HepG2 (cell line): ENCODE data around the gene YTHDF1. TPM values are rescaled to one million over a fixed set of nuclear protein-coding genes. Genes with fewer than 3 reads are reported as not detected.

Source experiments
- ATAC-seq: fragments of 200-7000 bp; cut with Tn5 transposase; 3 replicates; pipeline ENCODE4 v1.9.1; 2020; ENCODE audit warnings: mild to moderate bottlenecking, moderate library complexity
- BruUV-seq: library from RNA; stranded (reverse); fragments of 400-500 nt; replicated peaks from 2 replicates; lab custom pipeline; 2021; lab: Mats Ljungman, UMichigan
- CTCF ChIA-PET: fragments of 300-600 bp; formaldehyde crosslinking; extraction: SDS; loops from one replicate; lab custom pipeline; 2021; ENCODE audit warnings: low total read pairs, inconsistent platforms, low intra/inter-chr PET ratio; lab: Yijun Ruan, JAX
- POLR2A ChIA-PET: fragments of 350-600 bp; sonication (Branson Sonifier 250); formaldehyde crosslinking; loops from one replicate; lab custom pipeline; 2020; ENCODE audit warnings: antibody characterized with exemption, inconsistent platforms; lab: Yijun Ruan, JAX
- DNase-seq: peaks from one replicate; pipeline ENCODE4 v3.0.0-alpha.2; 2015; ENCODE audit warnings: low spot score
- FAIRE-seq: peaks from 3 replicates; lab custom pipeline; 2011; peaks lifted over from hg19 to GRCh38; lab: Jason Lieb, UNC
- H2AFZ ChIP-seq: one replicate; pipeline ENCODE4 v1.6.1; 2011; ENCODE audit warnings: low read length, inconsistent platforms
- H3K27ac ChIP-seq: fragments of 300-600 bp; 3 replicates; pipeline ENCODE4 v1.8.0; 2011; ENCODE audit warnings: mixed run types, mild to moderate bottlenecking, mixed read lengths, low read length, inconsistent platforms; ENCODE audit not compliant: insufficient read depth; ENCODE audit errors: extremely low read length
- H3K27me3 ChIP-seq, 2 experiments: fragments of 200-600 bp in 1 of 2; 2 replicates in 1 of 2; 3 replicates in 1 of 2; pipeline versions ENCODE4 v1.6.0 to v1.8.0; 2011; ENCODE audit warnings: low read length in 2 of 2, mild to moderate bottlenecking in 2 of 2, moderate library complexity in 2 of 2, inconsistent platforms in 1 of 2; ENCODE audit not compliant: insufficient read depth in 2 of 2, control insufficient read depth in 1 of 2
- H3K36me3 ChIP-seq, 2 experiments: fragments of 200-600 bp in 1 of 2; replicated peaks in 1 of 2; 2 replicates in 1 of 2; 3 replicates in 1 of 2; pipeline versions ENCODE4 v1.5.1 to v1.8.0; 2011; ENCODE audit warnings: low read length in 2 of 2, inconsistent platforms in 1 of 2; ENCODE audit not compliant: insufficient read depth in 2 of 2, control insufficient read depth in 1 of 2
- H3K4me1 ChIP-seq: 2 replicates; pipeline ENCODE4 v1.5.1; 2012; ENCODE audit warnings: low read length, inconsistent platforms; ENCODE audit not compliant: insufficient read depth
- H3K4me2 ChIP-seq: 2 replicates; pipeline ENCODE4 v1.6.0; 2011; ENCODE audit warnings: low read depth, low read length, inconsistent platforms
- H3K4me3 ChIP-seq, 3 experiments: fragments of 200-600 bp in 1 of 3; sonication (generic), shearing (Covaris generic) in 1 of 3; replicated peaks in 1 of 3; 2 replicates each; pipeline ENCODE4 v1.5.1; 2011 to 2016; ENCODE audit warnings: low read length in 3 of 3, inconsistent platforms in 2 of 3, low read depth in 2 of 3, mild to moderate bottlenecking in 2 of 3, control low read depth in 1 of 3, mixed read lengths in 1 of 3; ENCODE audit not compliant: insufficient read depth in 1 of 3
- H3K79me2 ChIP-seq: one replicate; pipeline ENCODE4 v1.6.1; 2011; ENCODE audit warnings: low read length, inconsistent platforms; ENCODE audit not compliant: insufficient read depth
- H3K9ac ChIP-seq: 2 replicates; pipeline ENCODE4 v1.6.0; 2011; ENCODE audit warnings: mild to moderate bottlenecking, low read depth, low read length, inconsistent platforms; ENCODE audit not compliant: insufficient read depth
- H3K9me3 ChIP-seq: 2 replicates; pipeline ENCODE4 v1.5.1; 2012; ENCODE audit warnings: mild to moderate bottlenecking, low read length
- H4K20me1 ChIP-seq: 2 replicates; pipeline ENCODE4 v1.6.0; 2011; ENCODE audit warnings: inconsistent platforms, mild to moderate bottlenecking, low read length, moderate library complexity; ENCODE audit not compliant: insufficient read depth
- CEBPZ ChIP-seq: IDR thresholded peaks from 2 replicates; pipeline ENCODE4 v1.6.1; 2012; ENCODE audit warnings: low read length, improper control_type of control experiment
- GPBP1L1 ChIP-seq: sonication (generic); formaldehyde crosslinking; IDR thresholded peaks from 2 replicates; pipeline ENCODE4 v1.5.0; 2020; ENCODE audit warnings: mild to moderate bottlenecking, missing genetic modification reagents
- MED1 ChIP-seq: sonication (generic); formaldehyde crosslinking; IDR thresholded peaks from 2 replicates; pipeline ENCODE4 v1.4.0; 2020; ENCODE audit warnings: missing genetic modification reagents
- ZIK1 ChIP-seq: sonication (generic); formaldehyde crosslinking; IDR thresholded peaks from 2 replicates; pipeline ENCODE4 v1.5.0; 2020; ENCODE audit warnings: mild to moderate bottlenecking, low read depth, missing genetic modification reagents, borderline replicate concordance
- ZNF441 ChIP-seq: sonication (generic); formaldehyde crosslinking; IDR thresholded peaks from 2 replicates; pipeline ENCODE4 v1.7.0; 2021; ENCODE audit warnings: missing genetic modification reagents, borderline replicate concordance
- ZNF546 ChIP-seq: sonication (generic); formaldehyde crosslinking; conservative IDR thresholded peaks from 2 replicates; pipeline ENCODE4 v1.8.1; 2023; ENCODE audit warnings: mild to moderate bottlenecking, missing genetic modification reagents
- ZNF766 ChIP-seq: sonication (generic); formaldehyde crosslinking; IDR thresholded peaks from 2 replicates; pipeline ENCODE4 v1.5.0; 2020; ENCODE audit warnings: missing genetic modification reagents, borderline replicate concordance
- WGBS: methylation state at CpG from one replicate; pipeline ENCODE4 v1.1.6; 2017; ENCODE audit warnings: low lambda C conversion rate; 5-methylcytosine and 5-hydroxymethylcytosine counted together
- in situ Hi-C: cut with HindIII; loops from 2 replicates; pipeline ENCODE4 v1.10.0; 2017; ENCODE audit warnings: low pct_unique_long_range_greater_than_20kb; ENCODE audit not compliant: extremely low pct_ligation_motif_present
- intact Hi-C: fragments of 100-400 bp; cut with micrococcal nuclease; formaldehyde crosslinking; loops from one replicate; pipeline ENCODE4 v1.10.0; 2022; ENCODE audit not compliant: unreplicated experiment
- polyA plus RNA-seq, 8 experiments: library from polyadenylated mRNA; depleted of rRNA in 3 of 8; stranded (reverse) in 7 of 8; unstranded in 1 of 8; fragments of >200 nt; fragmentation: Illumina TruSeq in 4 of 8; extraction: Trizol in 4 of 8; gene quantifications; 2 replicates each; pipeline versions ENCODE4 v1.2.1 to v1.2.3, GENCODE V29; 2011 to 2016; ENCODE audit warnings: low read depth in 4 of 8, missing spikeins in 1 of 8, mixed read lengths in 1 of 8; ENCODE audit not compliant: insufficient read depth in 1 of 8
- total RNA-seq, 5 experiments: library from RNA; depleted of rRNA; stranded (reverse); fragments of >200 nt; fragmentation: Illumina TruSeq; extraction: Trizol; gene quantifications; 2 replicates each; pipeline ENCODE4 v1.2.3, GENCODE V29; 2016; ENCODE audit warnings: low read depth in 1 of 5
- TF ChIP-seq, protein P1 (sequence below): sonication (generic); formaldehyde crosslinking; IDR thresholded peaks from 2 replicates; pipeline ENCODE4 v1.4.0; 2020; ENCODE audit warnings: missing genetic modification reagents

Gene YTHDF1
- total and polyA plus RNA-seq, 2 of the 13 experiments (the other 11 are each of a cell fraction or from before 2014, with no cell fraction given), result 34.5 to 37.7 TPM

DNA sequence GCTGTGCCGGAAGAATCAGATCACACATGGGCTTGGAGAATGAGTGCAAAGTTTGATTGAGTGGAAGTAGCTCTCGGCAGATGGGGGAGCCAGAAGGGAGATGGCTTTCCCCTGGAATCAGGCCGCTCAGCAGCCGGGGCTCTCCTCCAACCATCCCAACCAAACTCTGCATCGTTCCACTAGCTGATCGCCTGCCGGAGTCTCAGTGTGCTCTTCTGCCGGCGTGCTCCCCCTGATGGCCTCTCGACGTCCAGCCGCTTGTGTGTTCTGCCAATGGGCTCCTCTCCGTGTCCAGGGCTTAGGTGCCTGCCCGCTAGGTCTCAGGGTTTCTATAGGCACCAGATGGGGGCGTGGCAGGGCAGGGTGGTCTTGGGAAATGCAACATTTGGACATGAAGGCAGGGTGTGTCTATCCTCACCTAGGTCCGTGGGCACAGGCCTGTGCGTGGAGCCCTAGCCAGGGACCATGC, 14.9 kb upstream of the YTHDF1 start:
- Histone ChIP-seq H3K27ac (no peak overlapping the region), H3K27me3 (peaks cover 17 to 74% of the 10 kb centered on the region in 2 experiments; a peak in 4 of 5 replicates), H3K4me1 (peaks cover 34% of the 10 kb centered on the region), H3K79me2 (no peaks in the 10 kb centered on the region), H3K4me2 (peak overlapping the region; percentile 64), H3K4me3 (peak overlapping the region in 1 of 3 experiments; percentile 54; a peak in 3 of 6 replicates), H4K20me1 (no peaks in the 10 kb centered on the region), H2AFZ (peak overlapping the region; percentile 23), H3K36me3 (no peaks in the 10 kb centered on the region), H3K9ac (peak overlapping the region; percentile 21; the same call in 1 of the 2 replicates), H3K9me3 (no peaks in the 10 kb centered on the region)
- CTCF ChIA-PET, result interaction anchor here (1.6 kb wide), 1 partner anchor 47 kb away, joined by 6 read pairs; no protein-coding TSS in a partner anchor
- intact Hi-C loops (loop anchor here (5.0 kb wide), 1 partner anchor 49 kb away; no protein-coding TSS in a partner anchor), in situ Hi-C loops (no loop called here)
- WGBS, result 5% methylated on average over 4 of the region's 17 CpGs
- peak; percentile 79 for DNase-seq
- POLR2A ChIA-PET, result interaction anchor here (1.4 kb wide), 1 partner anchor 15 kb away, joined by 3 read pairs; the partner anchor contains the start of gene YTHDF1
- peak; percentile 94 for FAIRE-seq
- peak; percentile 89 for ATAC-seq
- BruUV-seq, result no TSS peak
- TF ChIP-seq ZIK1 (no peak), ZNF766 (CRISPR knock-in tag) (no peak), ZNF441 (CRISPR knock-in tag) (no peak), MED1 (CRISPR knock-in tag) (peak; percentile 13; the same call in 1 of the 2 replicates), CEBPZ (no peak), ZNF546 (CRISPR knock-in tag) (no peak), GPBP1L1 (no peak)
- TF ChIP-seq, protein P1, sequence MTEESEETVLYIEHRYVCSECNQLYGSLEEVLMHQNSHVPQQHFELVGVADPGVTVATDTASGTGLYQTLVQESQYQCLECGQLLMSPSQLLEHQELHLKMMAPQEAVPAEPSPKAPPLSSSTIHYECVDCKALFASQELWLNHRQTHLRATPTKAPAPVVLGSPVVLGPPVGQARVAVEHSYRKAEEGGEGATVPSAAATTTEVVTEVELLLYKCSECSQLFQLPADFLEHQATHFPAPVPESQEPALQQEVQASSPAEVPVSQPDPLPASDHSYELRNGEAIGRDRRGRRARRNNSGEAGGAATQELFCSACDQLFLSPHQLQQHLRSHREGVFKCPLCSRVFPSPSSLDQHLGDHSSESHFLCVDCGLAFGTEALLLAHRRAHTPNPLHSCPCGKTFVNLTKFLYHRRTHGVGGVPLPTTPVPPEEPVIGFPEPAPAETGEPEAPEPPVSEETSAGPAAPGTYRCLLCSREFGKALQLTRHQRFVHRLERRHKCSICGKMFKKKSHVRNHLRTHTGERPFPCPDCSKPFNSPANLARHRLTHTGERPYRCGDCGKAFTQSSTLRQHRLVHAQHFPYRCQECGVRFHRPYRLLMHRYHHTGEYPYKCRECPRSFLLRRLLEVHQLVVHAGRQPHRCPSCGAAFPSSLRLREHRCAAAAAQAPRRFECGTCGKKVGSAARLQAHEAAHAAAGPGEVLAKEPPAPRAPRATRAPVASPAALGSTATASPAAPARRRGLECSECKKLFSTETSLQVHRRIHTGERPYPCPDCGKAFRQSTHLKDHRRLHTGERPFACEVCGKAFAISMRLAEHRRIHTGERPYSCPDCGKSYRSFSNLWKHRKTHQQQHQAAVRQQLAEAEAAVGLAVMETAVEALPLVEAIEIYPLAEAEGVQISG (CRISPR knock-in tag), result peak; percentile 35; the same call in 1 of the 2 replicates
